OCI-LY1 (cell line): Measurements from ENCODE around the gene UBA6.

ENCODE experiments used
- H2AFZ ChIP-seq: fragments of 200-600 bp; sonication (generic), shearing (Covaris generic); 2 replicates; pipeline ENCODE4 v1.6.0; 2014; ENCODE audit warnings: antibody characterized with exemption, mild to moderate bottlenecking, low read length
- H3F3A ChIP-seq: fragments of 200-600 bp; sonication (generic), shearing (Covaris generic); 2 replicates; pipeline ENCODE4 v1.6.0; 2014; ENCODE audit warnings: mild to moderate bottlenecking, antibody characterized with exemption, low read length, moderate library complexity; ENCODE audit not compliant: insufficient read depth
- H3K27ac ChIP-seq: fragments of 200-600 bp; sonication (generic); 2 replicates; pipeline ENCODE4 v1.5.1; 2014; ENCODE audit warnings: low read length, mixed run types, mild to moderate bottlenecking, low read depth; ENCODE audit not compliant: poor library complexity, severe bottlenecking
- H3K27me3 ChIP-seq: fragments of 200-600 bp; sonication (generic); 2 replicates; pipeline ENCODE4 v1.6.0; 2014; ENCODE audit warnings: antibody characterized with exemption, mild to moderate bottlenecking, low read length, moderate library complexity; ENCODE audit not compliant: insufficient read depth
- H3K36me3 ChIP-seq: fragments of 200-600 bp; sonication (generic); 2 replicates; pipeline ENCODE4 v1.6.1; 2014; ENCODE audit warnings: mild to moderate bottlenecking, antibody characterized with exemption, low read length, moderate library complexity, mixed read lengths; ENCODE audit not compliant: insufficient read depth
- H3K4me1 ChIP-seq: fragments of 200-600 bp; sonication (generic); 2 replicates; pipeline ENCODE4 v1.5.1; 2014; ENCODE audit warnings: mild to moderate bottlenecking, low read length, moderate library complexity; ENCODE audit not compliant: insufficient read depth, severe bottlenecking
- H3K4me2 ChIP-seq: fragments of 200-600 bp; sonication (generic), shearing (Covaris generic); 2 replicates; pipeline ENCODE4 v1.6.1; 2014; ENCODE audit warnings: low read length
- H3K4me3 ChIP-seq: fragments of 200-600 bp; sonication (generic); 2 replicates; pipeline ENCODE4 v1.5.1; 2014; ENCODE audit warnings: low read length, low read depth, mild to moderate bottlenecking, mixed read lengths; ENCODE audit not compliant: poor library complexity, severe bottlenecking
- H3K79me2 ChIP-seq: fragments of 200-600 bp; shearing (Covaris generic); 2 replicates; pipeline ENCODE4 v1.6.1; 2016; ENCODE audit warnings: mixed run types, low read length, mixed read lengths; ENCODE audit not compliant: insufficient read depth
- H3K9ac ChIP-seq: fragments of 200-600 bp; sonication (generic), shearing (Covaris generic); 2 replicates; pipeline ENCODE4 v1.6.1; 2014; ENCODE audit warnings: mild to moderate bottlenecking, low read length, mixed read lengths
- H3K9me2 ChIP-seq: fragments of 200-600 bp; sonication (generic), shearing (Covaris generic); 2 replicates; pipeline ENCODE4 v1.6.1; 2014; ENCODE audit warnings: low read depth, mild to moderate bottlenecking, low read length, mixed read lengths
- H3K9me3 ChIP-seq: fragments of 200-600 bp; shearing (Covaris generic); 2 replicates; pipeline ENCODE4 v1.6.1; 2014; ENCODE audit warnings: low read length, mixed read lengths
- H4K20me1 ChIP-seq: fragments of 200-600 bp; sonication (generic), shearing (Covaris generic); 2 replicates; pipeline ENCODE4 v1.6.0; 2016; ENCODE audit warnings: mild to moderate bottlenecking, low read length; ENCODE audit not compliant: insufficient read depth
- EZH2 ChIP-seq: fragments of 200-600 bp; sonication (generic), shearing (Covaris generic); IDR thresholded peaks from 2 replicates; pipeline ENCODE4 v1.8.0; 2017; ENCODE audit warnings: borderline replicate concordance, mixed run types, mild to moderate bottlenecking, antibody characterized with exemption, low read length, moderate library complexity, mixed read lengths
- TF ChIP-seq, protein P1 (sequence below): fragments of 200-600 bp; sonication (generic), shearing (Covaris generic); IDR thresholded peaks from 2 replicates; pipeline ENCODE4 v1.5.1; 2017; ENCODE audit warnings: mild to moderate bottlenecking, antibody characterized with exemption, low read length, moderate library complexity, mixed read lengths

UBA6 gene

DNA sequence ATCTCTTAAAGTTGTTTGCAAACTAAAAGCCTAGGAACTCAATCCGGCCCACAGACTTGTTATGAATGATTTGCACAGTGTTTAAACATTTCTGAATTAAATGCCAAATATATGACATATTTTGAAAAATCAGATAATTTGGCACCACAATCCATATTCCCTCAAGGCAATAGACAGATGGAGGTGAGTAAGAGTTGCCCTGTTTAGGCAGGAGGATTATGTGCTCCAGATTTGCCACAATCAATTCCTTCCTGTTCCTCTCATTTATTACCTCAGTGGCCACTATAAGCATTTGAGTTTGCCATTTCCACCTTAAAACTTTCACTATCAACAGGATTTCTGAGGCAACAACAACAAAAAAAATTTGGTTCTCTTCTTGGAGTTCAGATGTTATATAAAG lies 18.7 kb downstream of the UBA6 start:
- no peak overlapping the region for H3K4me2 ChIP-seq
- no peaks in the 10 kb centered on the region for H3K4me1 ChIP-seq
- H3K27me3 ChIP-seq = no peaks in the 10 kb centered on the region
- no peak overlapping the region for H3K4me3 ChIP-seq
- no peak overlapping the region for H3K9ac ChIP-seq
- H4K20me1 ChIP-seq = no peaks in the 10 kb centered on the region
- no peaks in the 10 kb centered on the region for H3K9me3 ChIP-seq
- H3K9me2 ChIP-seq = no peaks in the 10 kb centered on the region
- H3K36me3 ChIP-seq = peaks cover 40% of the 10 kb centered on the region
- H3K79me2 ChIP-seq = no peaks in the 10 kb centered on the region
- H2AFZ ChIP-seq = no peak overlapping the region
- H3F3A ChIP-seq = no peaks in the 10 kb centered on the region
- TF ChIP-seq, protein P1, sequence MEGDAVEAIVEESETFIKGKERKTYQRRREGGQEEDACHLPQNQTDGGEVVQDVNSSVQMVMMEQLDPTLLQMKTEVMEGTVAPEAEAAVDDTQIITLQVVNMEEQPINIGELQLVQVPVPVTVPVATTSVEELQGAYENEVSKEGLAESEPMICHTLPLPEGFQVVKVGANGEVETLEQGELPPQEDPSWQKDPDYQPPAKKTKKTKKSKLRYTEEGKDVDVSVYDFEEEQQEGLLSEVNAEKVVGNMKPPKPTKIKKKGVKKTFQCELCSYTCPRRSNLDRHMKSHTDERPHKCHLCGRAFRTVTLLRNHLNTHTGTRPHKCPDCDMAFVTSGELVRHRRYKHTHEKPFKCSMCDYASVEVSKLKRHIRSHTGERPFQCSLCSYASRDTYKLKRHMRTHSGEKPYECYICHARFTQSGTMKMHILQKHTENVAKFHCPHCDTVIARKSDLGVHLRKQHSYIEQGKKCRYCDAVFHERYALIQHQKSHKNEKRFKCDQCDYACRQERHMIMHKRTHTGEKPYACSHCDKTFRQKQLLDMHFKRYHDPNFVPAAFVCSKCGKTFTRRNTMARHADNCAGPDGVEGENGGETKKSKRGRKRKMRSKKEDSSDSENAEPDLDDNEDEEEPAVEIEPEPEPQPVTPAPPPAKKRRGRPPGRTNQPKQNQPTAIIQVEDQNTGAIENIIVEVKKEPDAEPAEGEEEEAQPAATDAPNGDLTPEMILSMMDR = no peak
- no peak for TF ChIP-seq EZH2
- H3K27ac ChIP-seq = no peak overlapping the region

DNA sequence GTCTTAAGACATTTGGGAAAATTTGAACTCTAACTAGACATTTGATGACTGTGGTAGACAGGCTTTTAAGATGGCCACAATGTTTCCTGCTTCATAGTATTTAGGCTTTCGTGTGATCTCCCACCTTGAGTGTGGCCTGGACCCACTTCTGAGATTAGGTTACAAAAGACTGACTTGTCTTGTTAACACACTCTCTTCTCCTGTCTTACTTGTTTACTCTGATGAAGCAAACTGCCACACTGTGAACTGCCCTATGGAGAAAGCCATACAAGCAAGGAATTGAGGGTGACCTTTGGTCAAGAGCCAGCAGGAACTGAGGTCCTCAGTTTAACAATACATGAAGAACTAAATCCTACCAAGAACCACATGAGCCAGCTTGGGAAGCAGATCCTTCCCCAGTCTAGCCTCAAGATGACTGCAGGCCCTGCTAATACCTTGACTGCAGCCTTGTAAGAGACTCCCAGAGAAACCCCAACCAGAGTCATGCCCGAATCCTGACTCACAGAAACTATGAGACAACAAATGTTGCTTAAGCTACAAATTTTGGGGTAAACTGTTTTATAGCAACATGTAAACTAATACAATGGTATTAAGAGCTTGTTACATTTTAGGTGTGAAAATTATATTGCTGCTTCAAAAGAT lies 20.3 kb downstream of the UBA6 start:
- H2AFZ ChIP-seq = no peak overlapping the region
- no peak overlapping the region for H3K4me2 ChIP-seq
- no peak overlapping the region for H3K27ac ChIP-seq
- H3K36me3 ChIP-seq = peaks cover 47% of the 10 kb centered on the region
- H4K20me1 ChIP-seq = no peaks in the 10 kb centered on the region
- H3F3A ChIP-seq = no peaks in the 10 kb centered on the region
- H3K79me2 ChIP-seq = no peaks in the 10 kb centered on the region
- no peak overlapping the region for H3K9ac ChIP-seq
- H3K4me3 ChIP-seq = no peak overlapping the region
- H3K4me1 ChIP-seq = no peaks in the 10 kb centered on the region
- no peak for TF ChIP-seq EZH2
- TF ChIP-seq, protein P1 = no peak
- H3K27me3 ChIP-seq = no peaks in the 10 kb centered on the region
- no peaks in the 10 kb centered on the region for H3K9me2 ChIP-seq
- H3K9me3 ChIP-seq = 0 out of 2 replicates have a peak, but pooled peaks cover 2% of the 10 kb centered on the region

DNA sequence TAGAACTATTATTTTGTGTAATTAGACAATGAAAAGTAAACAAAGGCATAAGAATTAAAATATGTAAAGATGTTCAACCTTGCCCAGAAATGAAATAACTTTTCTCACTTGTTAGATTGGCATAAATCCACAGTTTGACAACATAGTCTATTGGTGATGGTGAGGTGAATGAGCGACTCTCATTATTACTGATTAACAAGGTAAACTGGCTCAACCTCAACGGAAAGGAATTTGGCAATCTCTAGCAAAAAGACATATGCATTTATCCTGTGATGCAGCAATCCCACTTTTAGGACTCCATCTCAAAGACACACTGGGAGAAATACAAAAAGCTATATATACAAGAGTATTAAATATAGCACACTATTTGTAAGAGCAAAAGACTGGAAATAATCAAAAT lies 22.3 kb downstream of the UBA6 start:
- Histone ChIP-seq H3F3A (no peaks in the 10 kb centered on the region), H3K9me3 (0 out of 2 replicates have a peak, but pooled peaks cover 2% of the 10 kb centered on the region), H3K9ac (no peak overlapping the region), H3K9me2 (no peaks in the 10 kb centered on the region), H3K36me3 (peaks cover 68% of the 10 kb centered on the region), H3K4me1 (no peaks in the 10 kb centered on the region), H3K79me2 (no peaks in the 10 kb centered on the region), H3K4me3 (no peak overlapping the region), H3K4me2 (no peak overlapping the region), H4K20me1 (no peaks in the 10 kb centered on the region), H3K27ac (no peak overlapping the region), H3K27me3 (no peaks in the 10 kb centered on the region), H2AFZ (no peak overlapping the region)
- TF ChIP-seq EZH2 = no peak
- TF ChIP-seq, protein P1 = no peak
